ENCODE measurements around the gene FBXO40. TPM values are rescaled to one million over a fixed set of nuclear protein-coding genes. Genes with fewer than 3 reads are reported as not detected.

FBXO40 gene
- total RNA-seq, 4 donors from 2014 or later: not detected

DNA sequence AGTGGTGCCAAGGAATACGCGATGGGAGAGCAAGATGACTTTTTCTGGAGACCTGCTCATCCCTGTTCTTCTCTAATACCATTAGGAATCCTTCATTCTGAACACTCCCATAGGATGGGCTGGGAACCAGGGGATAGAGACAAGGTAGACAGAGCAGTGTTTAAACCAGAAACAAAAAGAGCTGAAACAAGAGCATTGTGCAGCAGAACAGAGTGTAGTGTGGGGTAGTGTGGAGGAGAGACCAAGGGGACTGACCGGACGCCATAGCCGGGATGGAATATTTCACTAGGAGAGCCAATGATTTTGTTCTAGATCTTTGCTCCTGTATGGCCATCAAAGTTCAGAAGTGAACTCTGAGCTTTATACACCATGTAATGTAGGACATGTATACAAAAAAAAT, 51.9 kb downstream of the FBXO40 start:
- intact Hi-C loops (cut with DNase I): no loop called here
- DNase-seq: no peak
- H3K9me3 ChIP-seq: no peaks in the 10 kb centered on the region
- 93 to 100% methylated on average over 5 of the region's 5 CpGs for WGBS, 2 donors
- TF ChIP-seq, protein P1, sequence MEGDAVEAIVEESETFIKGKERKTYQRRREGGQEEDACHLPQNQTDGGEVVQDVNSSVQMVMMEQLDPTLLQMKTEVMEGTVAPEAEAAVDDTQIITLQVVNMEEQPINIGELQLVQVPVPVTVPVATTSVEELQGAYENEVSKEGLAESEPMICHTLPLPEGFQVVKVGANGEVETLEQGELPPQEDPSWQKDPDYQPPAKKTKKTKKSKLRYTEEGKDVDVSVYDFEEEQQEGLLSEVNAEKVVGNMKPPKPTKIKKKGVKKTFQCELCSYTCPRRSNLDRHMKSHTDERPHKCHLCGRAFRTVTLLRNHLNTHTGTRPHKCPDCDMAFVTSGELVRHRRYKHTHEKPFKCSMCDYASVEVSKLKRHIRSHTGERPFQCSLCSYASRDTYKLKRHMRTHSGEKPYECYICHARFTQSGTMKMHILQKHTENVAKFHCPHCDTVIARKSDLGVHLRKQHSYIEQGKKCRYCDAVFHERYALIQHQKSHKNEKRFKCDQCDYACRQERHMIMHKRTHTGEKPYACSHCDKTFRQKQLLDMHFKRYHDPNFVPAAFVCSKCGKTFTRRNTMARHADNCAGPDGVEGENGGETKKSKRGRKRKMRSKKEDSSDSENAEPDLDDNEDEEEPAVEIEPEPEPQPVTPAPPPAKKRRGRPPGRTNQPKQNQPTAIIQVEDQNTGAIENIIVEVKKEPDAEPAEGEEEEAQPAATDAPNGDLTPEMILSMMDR (IDR thresholded peaks at IDR 0.05): no peak
- TF ChIP-seq POLR2A (IDR thresholded peaks at IDR 0.05): no peak
- peaks cover 0 to 22% (median 5%) of the 10 kb centered on the region in 3 donors for H3K4me1 ChIP-seq
- H3K4me3 ChIP-seq: no peak overlapping the region
- no peak overlapping the region for H3K27ac ChIP-seq
- H3K27me3 ChIP-seq: no peaks in the 10 kb centered on the region
- H3K36me3 ChIP-seq: peaks cover 0 to 14% (median 0%) of the 10 kb centered on the region in 3 donors

DNA sequence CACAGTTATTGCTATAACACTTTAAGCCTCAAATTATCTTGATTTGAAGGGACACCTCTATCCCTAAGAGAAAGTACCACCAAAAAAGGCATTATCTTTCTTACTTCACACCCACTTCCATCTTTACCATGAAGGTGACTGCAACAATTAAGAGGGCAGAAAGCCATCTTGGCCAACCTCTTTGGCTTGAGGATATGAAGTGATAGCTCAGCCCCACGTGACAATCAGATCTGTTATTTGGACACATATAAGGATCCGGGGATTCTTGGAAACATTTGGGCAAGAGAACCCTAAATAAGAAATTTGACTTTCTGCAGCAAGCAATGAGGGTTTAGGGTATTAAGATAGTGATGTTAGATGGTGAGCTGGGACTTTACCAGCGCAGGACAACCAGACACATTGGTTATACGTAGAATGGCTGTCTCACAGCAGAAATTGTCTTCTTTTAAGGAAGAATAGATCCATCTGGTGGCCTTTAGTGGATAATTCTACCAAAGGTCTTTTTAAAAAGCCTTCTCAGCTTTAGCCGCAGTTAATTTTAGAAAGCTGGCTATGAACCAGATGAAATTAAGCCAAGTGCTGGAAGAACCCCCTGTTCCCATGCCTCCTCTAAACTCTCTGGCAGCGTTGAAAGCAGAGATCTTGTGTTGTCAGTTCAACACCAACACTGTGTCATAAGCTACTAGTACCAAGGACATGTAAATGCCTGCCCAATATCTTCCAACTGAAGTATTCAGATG, 55.2 kb downstream of the FBXO40 start:
- Histone ChIP-seq H3K4me3 (no peak overlapping the region), H3K4me1 (peaks cover 0 to 22% (median 5%) of the 10 kb centered on the region in 3 donors), H3K27me3 (no peaks in the 10 kb centered on the region), H3K9me3 (no peaks in the 10 kb centered on the region), H3K27ac (peak overlapping the region; percentile 37 to 70 (median 57)), H3K36me3 (no peaks in the 10 kb centered on the region)
- intact Hi-C loops (cut with DNase I): no loop called here
- TF ChIP-seq POLR2A (IDR thresholded peaks at IDR 0.05): no peak
- TF ChIP-seq, protein P1 (IDR thresholded peaks at IDR 0.05): peak in 1 of 6 experiments; percentile 7
- 34 to 62% methylated on average over 6 of the region's 6 CpGs for WGBS, 2 donors
- DNase-seq: no peak

DNA sequence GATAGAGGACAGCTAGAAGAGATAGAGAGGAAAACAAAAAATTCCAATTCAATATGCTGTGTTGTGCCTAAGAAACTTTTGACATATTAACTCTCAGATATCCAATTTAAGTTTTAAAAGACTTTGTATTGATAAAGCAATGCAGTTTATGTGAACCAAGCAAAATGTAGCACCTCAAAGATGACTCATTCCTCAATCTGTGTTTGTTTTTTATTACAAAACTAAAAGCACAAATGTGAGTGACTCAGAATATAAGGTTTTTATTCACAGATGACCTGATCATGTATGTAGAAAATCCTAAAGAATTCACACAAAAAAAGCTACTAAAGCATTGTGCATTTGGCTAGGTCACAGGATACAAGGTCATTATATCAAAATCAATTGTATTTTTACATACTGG, 56.5 kb downstream of the FBXO40 start:
- H3K4me3 ChIP-seq: no peak overlapping the region
- no peaks in the 10 kb centered on the region for H3K9me3 ChIP-seq
- intact Hi-C loops (cut with DNase I): no loop called here
- H3K27me3 ChIP-seq: no peaks in the 10 kb centered on the region
- TF ChIP-seq, protein P1 (IDR thresholded peaks at IDR 0.05): no peak
- no peak for TF ChIP-seq POLR2A (IDR thresholded peaks at IDR 0.05)
- H3K27ac ChIP-seq: peak overlapping the region in 2 of 4 donors; percentile 67 to 70
- H3K4me1 ChIP-seq: peaks cover 0 to 22% (median 5%) of the 10 kb centered on the region in 3 donors
- DNase-seq: no peak
- H3K36me3 ChIP-seq: no peaks in the 10 kb centered on the region

DNA sequence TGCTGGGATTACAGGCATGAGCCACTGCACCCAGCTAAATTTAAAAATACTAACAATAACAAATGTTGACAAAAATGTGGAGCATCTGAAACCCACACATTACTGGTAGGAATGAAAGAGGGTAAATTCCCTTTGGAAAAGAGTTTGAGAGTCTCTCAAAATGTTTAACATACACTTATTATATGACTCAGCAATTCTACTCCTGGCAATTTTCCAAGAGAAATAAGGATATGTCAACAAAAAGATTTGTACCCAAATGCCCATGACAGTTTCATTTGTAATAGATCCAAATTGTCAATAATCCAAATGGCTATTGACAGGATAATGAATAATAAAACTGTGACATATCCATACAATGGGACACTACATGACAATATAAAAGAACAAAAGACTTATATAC, 58.5 kb downstream of the FBXO40 start:
- Histone ChIP-seq H3K27ac (no peak overlapping the region), H3K4me1 (peaks cover 0 to 22% (median 5%) of the 10 kb centered on the region in 3 donors), H3K27me3 (no peaks in the 10 kb centered on the region), H3K4me3 (no peak overlapping the region), H3K36me3 (no peaks in the 10 kb centered on the region), H3K9me3 (no peaks in the 10 kb centered on the region)
- TF ChIP-seq, protein P1 (IDR thresholded peaks at IDR 0.05): no peak
- TF ChIP-seq POLR2A (IDR thresholded peaks at IDR 0.05): no peak
- DNase-seq: no peak
- intact Hi-C loops (cut with DNase I): no loop called here

DNA sequence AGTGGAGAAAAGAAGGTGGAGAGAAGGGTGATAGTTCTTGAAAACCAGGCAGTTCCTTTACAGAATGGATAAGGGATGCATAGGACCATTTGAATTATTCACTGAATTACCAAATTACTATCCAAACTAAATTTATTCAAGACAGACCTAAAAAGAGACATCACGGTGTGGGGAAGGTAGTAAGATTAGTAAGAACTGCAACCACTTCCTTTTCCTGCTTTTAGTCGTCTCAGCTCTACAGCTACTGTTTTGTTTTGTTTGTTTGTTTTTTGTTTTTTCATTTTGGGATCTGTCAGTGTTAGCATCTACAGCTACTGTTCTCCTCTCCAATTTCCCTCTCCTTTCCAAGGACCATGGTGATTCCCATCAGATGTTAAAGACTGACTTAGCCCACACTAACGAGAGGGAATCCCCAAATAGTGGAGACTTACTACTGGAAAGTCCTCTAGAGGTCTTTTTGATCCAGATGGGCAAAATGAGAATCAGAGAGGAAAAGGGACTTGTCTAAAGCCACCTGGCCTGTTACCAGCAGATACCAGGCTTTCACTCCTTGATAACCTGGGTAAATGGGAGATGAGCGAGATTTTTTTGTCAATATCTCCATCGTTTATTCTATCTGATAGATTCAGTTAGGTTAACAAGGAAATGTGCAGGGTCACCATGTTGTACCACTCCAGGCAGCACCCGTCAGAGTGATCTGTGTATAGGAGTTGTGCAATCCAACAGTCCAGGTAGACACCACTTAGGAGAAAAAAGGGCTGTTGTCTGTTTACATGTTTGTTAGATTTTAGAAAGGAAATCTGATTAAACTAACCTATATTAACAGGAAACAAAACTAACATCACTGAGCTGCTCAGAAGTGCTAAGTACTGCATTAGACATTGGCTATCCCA, 61.6 kb downstream of the FBXO40 start:
- Histone ChIP-seq H3K36me3 (no peaks in the 10 kb centered on the region), H3K4me3 (no peak overlapping the region), H3K27me3 (no peaks in the 10 kb centered on the region), H3K27ac (no peak overlapping the region), H3K9me3 (no peaks in the 10 kb centered on the region), H3K4me1 (peaks cover 0 to 2% (median 0%) of the 10 kb centered on the region in 3 donors)
- intact Hi-C loops (cut with DNase I): no loop called here
- WGBS, 2 donors: 71 to 72% methylated on average over 6 of the region's 6 CpGs
- DNase-seq: no peak
- TF ChIP-seq, protein P1 (IDR thresholded peaks at IDR 0.05): no peak
- no peak for TF ChIP-seq POLR2A (IDR thresholded peaks at IDR 0.05)
